A673 (cell line): ENCODE results near the gene PEDS1. TPM values are rescaled to one million over a fixed set of nuclear protein-coding genes. Genes with fewer than 3 reads are reported as not detected.

Source experiments
- BruUV-seq: library from RNA; stranded (reverse); fragments of 400-500 nt; replicated peaks from 2 replicates; lab custom pipeline; 2021; lab: Mats Ljungman, UMichigan
- CTCF ChIA-PET: fragments of 300-600 bp; sonication (Branson Sonifier 250); formaldehyde crosslinking; loops from one replicate; lab custom pipeline; 2022; ENCODE audit warnings: antibody characterized with exemption; lab: Charles Lee
- POLR2A ChIA-PET: fragments of 300-600 bp; sonication (Branson Sonifier 250); formaldehyde crosslinking; loops from one replicate; lab custom pipeline; 2022; ENCODE audit warnings: antibody characterized with exemption; ENCODE audit not compliant: low non-redundant PET; lab: Charles Lee
- DNase-seq: peaks from one replicate; pipeline ENCODE4 v3.0.0-alpha.2; 2015; ENCODE audit warnings: low spot score
- H3K27ac ChIP-seq: fragments of 200-600 bp; sonication (generic); 2 replicates; pipeline ENCODE4 v1.5.1; 2016; ENCODE audit warnings: mixed run types, low read depth, mild to moderate bottlenecking, mixed read lengths, antibody characterized with exemption, low read length; ENCODE audit not compliant: poor library complexity, severe bottlenecking
- H3K27me3 ChIP-seq: fragments of 200-600 bp; sonication (generic); replicated peaks from 2 replicates; pipeline ENCODE4 v1.6.1; 2017; ENCODE audit warnings: mixed run types, low read depth, mild to moderate bottlenecking, mixed read lengths, antibody characterized with exemption, low read length; ENCODE audit not compliant: insufficient read depth, poor library complexity
- H3K36me3 ChIP-seq: fragments of 200-600 bp; sonication (generic); 2 replicates; pipeline ENCODE4 v1.6.1; 2016; ENCODE audit warnings: mixed run types, mild to moderate bottlenecking, mixed read lengths, antibody characterized with exemption, low read length; ENCODE audit not compliant: insufficient read depth, poor library complexity, severe bottlenecking
- H3K4me1 ChIP-seq: fragments of 200-600 bp; sonication (generic); 2 replicates; pipeline ENCODE4 v1.6.1; 2017; ENCODE audit warnings: mixed run types, mild to moderate bottlenecking, mixed read lengths, antibody characterized with exemption, low read length; ENCODE audit not compliant: insufficient read depth, poor library complexity, severe bottlenecking
- H3K4me3 ChIP-seq: fragments of 200-600 bp; sonication (generic); 2 replicates; pipeline ENCODE4 v1.5.1; 2016; ENCODE audit warnings: low read depth, mixed run types, mild to moderate bottlenecking, mixed read lengths, low read length; ENCODE audit not compliant: poor library complexity, severe bottlenecking
- H3K9me3 ChIP-seq: fragments of 200-600 bp; sonication (generic); 2 replicates; pipeline ENCODE4 v1.6.1; 2016; ENCODE audit warnings: mixed run types, low read depth, mild to moderate bottlenecking, mixed read lengths, antibody characterized with exemption, low read length; ENCODE audit not compliant: poor library complexity, severe bottlenecking
- CTCF ChIP-seq: fragments of 300-800, 200-600 bp; sonication (generic); conservative IDR thresholded peaks from 2 replicates; pipeline ENCODE4 v1.5.1; 2017; ENCODE audit warnings: low read depth, mild to moderate bottlenecking, antibody characterized with exemption, low read length, moderate library complexity, mixed read lengths
- EZH2 ChIP-seq: fragments of 200-600 bp; sonication (generic); IDR thresholded peaks from 2 replicates; pipeline ENCODE4 v1.6.1; 2017; ENCODE audit warnings: borderline replicate concordance, low read depth, mild to moderate bottlenecking, mixed read lengths, antibody characterized with exemption, low read length; ENCODE audit not compliant: poor library complexity, severe bottlenecking
- intact Hi-C: fragments of 100-400 bp; cut with micrococcal nuclease; formaldehyde crosslinking; loops from one replicate; pipeline ENCODE4 v1.10.0; 2022; ENCODE audit not compliant: unreplicated experiment
- total RNA-seq: library from RNA; stranded (reverse); gene quantifications from 2 replicates; pipeline ENCODE4 v1.2.3, GENCODE V29; 2021

The PEDS1 gene
- total RNA-seq, 1 experiment from 2014 or later: 25.9 TPM

- H3K27me3 ChIP-seq: no peaks in the 10 kb centered on the region
- peaks cover 4% of the 10 kb centered on the region for H3K36me3 ChIP-seq
- no peaks in the 10 kb centered on the region for H3K9me3 ChIP-seq
- H3K4me3 ChIP-seq: peak overlapping the region; percentile 80
- intact Hi-C loops: no loop called here
- TF ChIP-seq EZH2: no peak
- TF ChIP-seq CTCF: no peak
- POLR2A ChIA-PET: interaction anchor here (0.5 to 1.0 kb wide), 2 partner anchors 13 to 1076 kb away, joined by 6 to 8 read pairs; no protein-coding TSS in a partner anchor
- peaks cover 18% of the 10 kb centered on the region for H3K4me1 ChIP-seq
- CTCF ChIA-PET: interaction anchor here (0.9 to 1.2 kb wide), 3 partner anchors 13 to 32 kb away, joined by 3 to 5 read pairs (median 4); no protein-coding TSS in a partner anchor
- DNase-seq: no peak
- no TSS peak for BruUV-seq
- H3K27ac ChIP-seq: peak overlapping the region; percentile 91
These were observed 397 bp downstream of the PEDS1 start for GRCh38 chr20:50153153-50153499.

- H3K4me3 ChIP-seq: peak overlapping the region; percentile 80
- H3K9me3 ChIP-seq: no peaks in the 10 kb centered on the region
- TSS peak; percentile 58 for BruUV-seq
- CTCF ChIA-PET: interaction anchor here (0.9 to 1.1 kb wide), 3 partner anchors 14 to 32 kb away, joined by 3 to 4 read pairs (median 3); no protein-coding TSS in a partner anchor
- peak overlapping the region; percentile 91 for H3K27ac ChIP-seq
- no peak for DNase-seq
- TF ChIP-seq EZH2: no peak
- TF ChIP-seq CTCF: no peak
- H3K36me3 ChIP-seq: peaks cover 5% of the 10 kb centered on the region
- no peaks in the 10 kb centered on the region for H3K27me3 ChIP-seq
- POLR2A ChIA-PET: interaction anchor here (0.7 kb wide), 1 partner anchor 14 kb away, joined by 3 read pairs; no protein-coding TSS in a partner anchor
- H3K4me1 ChIP-seq: peaks cover 18% of the 10 kb centered on the region
- intact Hi-C loops: no loop called here
These were observed 950 bp downstream of the PEDS1 start for GRCh38 chr20:50152394-50153152.

GRCh38 chr20:50151034-50151743, 2.3 kb downstream of the PEDS1 start:
- Histone ChIP-seq H3K27ac (peak overlapping the region; percentile 10), H3K27me3 (no peaks in the 10 kb centered on the region), H3K9me3 (no peaks in the 10 kb centered on the region), H3K36me3 (peaks cover 5% of the 10 kb centered on the region), H3K4me3 (no peak overlapping the region), H3K4me1 (peaks cover 25% of the 10 kb centered on the region)
- no peak for TF ChIP-seq CTCF
- no peak for TF ChIP-seq EZH2
- CTCF ChIA-PET: no interaction called here
- no peak for DNase-seq
- POLR2A ChIA-PET: no interaction called here
- intact Hi-C loops: no loop called here
- BruUV-seq: no TSS peak
